ENCODE data around the gene TCF19.

The TCF19 gene

DNA sequence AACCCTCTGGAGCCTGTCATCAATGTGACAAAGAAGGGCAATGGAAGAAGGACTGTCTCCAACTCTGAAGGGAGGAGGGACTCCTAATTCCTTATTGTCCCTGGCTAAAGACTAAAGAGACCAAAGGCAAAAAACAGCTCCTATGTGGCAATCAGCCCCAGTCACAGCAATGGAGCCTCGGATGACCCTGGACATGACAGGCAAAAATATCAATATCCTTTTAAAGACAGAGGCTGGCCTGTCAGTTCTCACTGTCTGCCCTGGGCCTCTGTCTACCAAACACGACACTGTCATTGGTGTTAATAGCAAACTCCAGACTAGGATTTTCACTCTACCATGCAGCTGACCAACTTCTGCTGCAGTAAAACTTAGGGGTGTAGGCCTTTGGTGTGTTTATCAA is 50.1 kb downstream of the TCF19 start:
- TF ChIP-seq, protein P1, sequence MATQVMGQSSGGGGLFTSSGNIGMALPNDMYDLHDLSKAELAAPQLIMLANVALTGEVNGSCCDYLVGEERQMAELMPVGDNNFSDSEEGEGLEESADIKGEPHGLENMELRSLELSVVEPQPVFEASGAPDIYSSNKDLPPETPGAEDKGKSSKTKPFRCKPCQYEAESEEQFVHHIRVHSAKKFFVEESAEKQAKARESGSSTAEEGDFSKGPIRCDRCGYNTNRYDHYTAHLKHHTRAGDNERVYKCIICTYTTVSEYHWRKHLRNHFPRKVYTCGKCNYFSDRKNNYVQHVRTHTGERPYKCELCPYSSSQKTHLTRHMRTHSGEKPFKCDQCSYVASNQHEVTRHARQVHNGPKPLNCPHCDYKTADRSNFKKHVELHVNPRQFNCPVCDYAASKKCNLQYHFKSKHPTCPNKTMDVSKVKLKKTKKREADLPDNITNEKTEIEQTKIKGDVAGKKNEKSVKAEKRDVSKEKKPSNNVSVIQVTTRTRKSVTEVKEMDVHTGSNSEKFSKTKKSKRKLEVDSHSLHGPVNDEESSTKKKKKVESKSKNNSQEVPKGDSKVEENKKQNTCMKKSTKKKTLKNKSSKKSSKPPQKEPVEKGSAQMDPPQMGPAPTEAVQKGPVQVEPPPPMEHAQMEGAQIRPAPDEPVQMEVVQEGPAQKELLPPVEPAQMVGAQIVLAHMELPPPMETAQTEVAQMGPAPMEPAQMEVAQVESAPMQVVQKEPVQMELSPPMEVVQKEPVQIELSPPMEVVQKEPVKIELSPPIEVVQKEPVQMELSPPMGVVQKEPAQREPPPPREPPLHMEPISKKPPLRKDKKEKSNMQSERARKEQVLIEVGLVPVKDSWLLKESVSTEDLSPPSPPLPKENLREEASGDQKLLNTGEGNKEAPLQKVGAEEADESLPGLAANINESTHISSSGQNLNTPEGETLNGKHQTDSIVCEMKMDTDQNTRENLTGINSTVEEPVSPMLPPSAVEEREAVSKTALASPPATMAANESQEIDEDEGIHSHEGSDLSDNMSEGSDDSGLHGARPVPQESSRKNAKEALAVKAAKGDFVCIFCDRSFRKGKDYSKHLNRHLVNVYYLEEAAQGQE (IDR thresholded peaks at IDR 0.05; ENCODE audit: insufficient read depth in 1 of 2, low read depth in 2 of 2, low read length in 2 of 2) = no peak
- TF ChIP-seq TAF1 (IDR thresholded peaks at IDR 0.05; ENCODE audit: borderline replicate concordance, insufficient read depth, low read length) = no peak
- no peak for TF ChIP-seq POLR2AphosphoS5 (IDR thresholded peaks at IDR 0.05; ENCODE audit: low read depth, low read length)
- no peak for TF ChIP-seq SIN3A (IDR thresholded peaks at IDR 0.05; ENCODE audit: borderline replicate concordance, insufficient read depth, low read length)
- TF ChIP-seq FOXP2 (optimal IDR thresholded peaks at IDR 0.05; ENCODE audit: borderline replicate concordance, extremely low read depth, extremely low read length, insufficient read depth) = no peak

DNA sequence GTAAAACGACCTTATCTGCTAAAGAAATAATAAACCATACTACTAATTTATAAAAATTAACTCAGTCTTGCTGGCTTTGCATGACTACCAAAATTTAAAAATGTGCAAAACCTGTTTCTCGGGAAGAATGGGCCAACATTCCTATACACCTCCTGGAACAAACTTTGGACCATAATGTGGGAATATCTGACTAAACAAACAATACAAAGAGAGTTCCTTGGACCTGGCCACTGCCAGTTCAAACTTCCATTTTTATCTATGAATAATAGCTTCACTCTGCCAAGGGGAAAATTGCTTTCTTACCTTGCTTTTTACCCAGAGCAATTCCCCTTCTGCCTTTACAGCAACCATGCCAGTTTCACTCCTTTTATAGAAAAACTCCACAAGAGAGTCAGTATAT is 50.7 kb downstream of the TCF19 start:
- TF ChIP-seq, protein P1 (IDR thresholded peaks at IDR 0.05; ENCODE audit: insufficient read depth in 1 of 2, low read depth in 2 of 2, low read length in 2 of 2) = no peak
- TF ChIP-seq TAF1 (IDR thresholded peaks at IDR 0.05; ENCODE audit: borderline replicate concordance, insufficient read depth, low read length) (no peak), SIN3A (IDR thresholded peaks at IDR 0.05; ENCODE audit: borderline replicate concordance, insufficient read depth, low read length) (no peak), POLR2AphosphoS5 (IDR thresholded peaks at IDR 0.05; ENCODE audit: low read depth, low read length) (no peak), FOXP2 (optimal IDR thresholded peaks at IDR 0.05; ENCODE audit: borderline replicate concordance, extremely low read depth, extremely low read length, insufficient read depth) (no peak)

DNA sequence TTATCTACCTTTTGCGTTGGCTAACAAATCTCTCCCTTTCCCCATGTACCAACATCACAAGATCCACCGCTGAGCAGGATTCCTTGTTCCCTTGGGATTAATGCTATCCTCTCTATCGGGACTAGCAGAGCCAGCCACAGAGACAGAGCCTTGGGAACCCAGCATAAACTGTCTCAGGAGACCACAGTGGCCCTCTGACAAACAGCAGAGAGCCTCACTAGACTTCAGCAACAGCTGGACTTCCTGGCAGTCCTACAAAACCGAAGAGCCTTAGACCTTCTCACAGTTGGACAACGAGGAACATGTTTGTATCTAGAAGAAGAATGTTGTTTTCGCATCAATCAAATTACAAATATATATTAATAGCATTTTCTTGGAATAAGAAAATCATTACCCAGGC is 51.7 kb downstream of the TCF19 start:
- TF ChIP-seq FOXP2 (optimal IDR thresholded peaks at IDR 0.05; ENCODE audit: borderline replicate concordance, extremely low read depth, extremely low read length, insufficient read depth) = no peak
- no peak for TF ChIP-seq TAF1 (IDR thresholded peaks at IDR 0.05; ENCODE audit: borderline replicate concordance, insufficient read depth, low read length)
- no peak for TF ChIP-seq SIN3A (IDR thresholded peaks at IDR 0.05; ENCODE audit: borderline replicate concordance, insufficient read depth, low read length)
- TF ChIP-seq POLR2AphosphoS5 (IDR thresholded peaks at IDR 0.05; ENCODE audit: low read depth, low read length) = no peak
- TF ChIP-seq, protein P1 (IDR thresholded peaks at IDR 0.05; ENCODE audit: insufficient read depth in 1 of 2, low read depth in 2 of 2, low read length in 2 of 2) = no peak

DNA sequence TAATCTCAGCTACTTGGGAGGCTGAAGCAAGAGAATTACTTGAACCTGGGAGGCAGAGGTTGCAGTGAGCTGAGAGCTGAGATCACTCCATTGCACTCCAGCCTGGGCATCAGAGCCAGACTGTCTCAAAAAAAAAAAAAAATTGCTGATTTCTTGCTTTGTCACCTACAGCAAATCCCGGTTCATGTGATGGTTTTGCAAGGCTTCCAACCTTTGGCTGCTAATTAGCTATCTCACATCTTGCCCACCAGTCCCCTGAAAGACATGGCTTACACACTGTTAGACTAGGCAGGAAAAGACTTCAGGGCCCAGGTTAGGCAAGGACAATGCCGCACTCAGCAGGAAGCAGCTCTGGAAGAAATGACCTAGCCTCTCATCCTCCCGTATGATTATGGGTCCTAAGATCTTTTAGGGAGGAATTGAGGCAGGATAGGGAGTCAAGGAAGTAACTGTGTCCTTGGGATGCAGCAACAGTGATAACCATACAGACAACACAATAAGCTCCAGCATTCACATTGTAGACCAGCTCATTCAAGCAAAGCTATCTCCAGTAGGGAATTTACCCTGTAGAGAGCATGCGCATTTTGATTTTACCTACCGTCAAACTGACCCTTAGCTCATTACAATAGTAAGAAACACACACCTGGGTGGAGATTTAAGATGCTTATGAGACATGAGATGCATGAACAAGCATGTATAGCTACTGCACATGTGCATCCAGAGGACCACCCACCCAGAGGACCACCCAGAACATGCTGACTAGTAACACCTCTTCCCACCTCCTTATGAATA is 52.5 kb downstream of the TCF19 start:
- TF ChIP-seq, protein P1 (IDR thresholded peaks at IDR 0.05; ENCODE audit: insufficient read depth in 1 of 2, low read depth in 2 of 2, low read length in 2 of 2) = no peak
- TF ChIP-seq FOXP2 (optimal IDR thresholded peaks at IDR 0.05; ENCODE audit: borderline replicate concordance, extremely low read depth, extremely low read length, insufficient read depth) = no peak
- TF ChIP-seq SIN3A (IDR thresholded peaks at IDR 0.05; ENCODE audit: borderline replicate concordance, insufficient read depth, low read length) = no peak
